ENCODE data around the gene KLF16. TPM values are rescaled to one million over a fixed set of nuclear protein-coding genes. Genes with fewer than 3 reads are reported as not detected.

KLF16 gene
- total RNA-seq, 2 experiments from 2014 or later: 22.6 to 28.1 TPM

- H3K4me3 Mint-ChIP-seq: peak overlapping the region; percentile 99
- H3K27me3 Mint-ChIP-seq: no peaks in the 10 kb centered on the region
- peaks cover 38% of the 10 kb centered on the region for H3K4me1 Mint-ChIP-seq
- no peak for ATAC-seq
- no peaks in the 10 kb centered on the region for H3K9me3 Mint-ChIP-seq (ENCODE audit: low read depth)
- peaks cover 11% of the 10 kb centered on the region for H3K36me3 Mint-ChIP-seq
- H3K27ac Mint-ChIP-seq: peak overlapping the region; percentile 98
- CTCF ChIA-PET: interaction anchor here (0.6 to 2.9 kb wide), 7 partner anchors 9 to 210 kb away, joined by 3 to 27 read pairs (median 6); no protein-coding TSS in a partner anchor
- no peak for DNase-seq
These were observed 10.4 kb upstream of the KLF16 start for GRCh38 chr19:1873524-1874473.

GRCh38 chr19:1872807-1873523 is 9.6 kb upstream of the KLF16 start:
- H3K9me3 Mint-ChIP-seq (ENCODE audit: low read depth): no peaks in the 10 kb centered on the region
- no peak overlapping the region for H3K27ac Mint-ChIP-seq
- CTCF ChIA-PET: interaction anchor here (1.4 kb wide), 1 partner anchor 17 kb away, joined by 3 read pairs; no protein-coding TSS in a partner anchor
- H3K4me3 Mint-ChIP-seq: no peak overlapping the region
- H3K27me3 Mint-ChIP-seq: no peaks in the 10 kb centered on the region
- peaks cover 43% of the 10 kb centered on the region for H3K4me1 Mint-ChIP-seq
- no peak for ATAC-seq
- no peak for DNase-seq
- peaks cover 11% of the 10 kb centered on the region for H3K36me3 Mint-ChIP-seq

- Mint-ChIP-seq H3K4me1 (peaks cover 44% of the 10 kb centered on the region), H3K4me3 (no peak overlapping the region), H3K27me3 (no peaks in the 10 kb centered on the region), H3K27ac (no peak overlapping the region), H3K9me3 (ENCODE audit: low read depth) (no peaks in the 10 kb centered on the region), H3K36me3 (peaks cover 11% of the 10 kb centered on the region)
- DNase-seq (no peak), ATAC-seq (no peak)
- CTCF ChIA-PET: interaction anchor here (1.4 kb wide), 1 partner anchor 16 kb away, joined by 3 read pairs; no protein-coding TSS in a partner anchor
These were observed 8.3 kb upstream of the KLF16 start for GRCh38 chr19:1871630-1872029.

- H3K27me3 Mint-ChIP-seq: no peaks in the 10 kb centered on the region
- H3K4me3 Mint-ChIP-seq: no peak overlapping the region
- no peak overlapping the region for H3K27ac Mint-ChIP-seq
- CTCF ChIA-PET: no interaction called here
- ATAC-seq (no peak), DNase-seq (no peak)
- H3K36me3 Mint-ChIP-seq: peaks cover 11% of the 10 kb centered on the region
- H3K9me3 Mint-ChIP-seq (ENCODE audit: low read depth): no peaks in the 10 kb centered on the region
- peaks cover 40% of the 10 kb centered on the region for H3K4me1 Mint-ChIP-seq
These were observed 7.8 kb upstream of the KLF16 start for GRCh38 chr19:1871140-1871597.

- CTCF ChIA-PET: interaction anchor here (0.6 to 1.0 kb wide), 4 partner anchors 11 to 28 kb away, joined by 3 to 5 read pairs (median 4); no protein-coding TSS in a partner anchor
- H3K27me3 Mint-ChIP-seq: no peaks in the 10 kb centered on the region
- no peak for ATAC-seq
These were observed 5.6 kb upstream of the KLF16 start for GRCh38 chr19:1868971-1869370.

GRCh38 chr19:1867349-1867724 is 4.0 kb upstream of the KLF16 start:
- Mint-ChIP-seq H3K9me3 (ENCODE audit: low read depth) (no peaks in the 10 kb centered on the region), H3K27ac (no peak overlapping the region), H3K36me3 (no peaks in the 10 kb centered on the region), H3K27me3 (no peaks in the 10 kb centered on the region), H3K4me1 (peaks cover 30% of the 10 kb centered on the region), H3K4me3 (no peak overlapping the region)
- DNase-seq (no peak), ATAC-seq (no peak)
- CTCF ChIA-PET: interaction anchor here (0.6 to 3.6 kb wide), 2 partner anchors 12 to 163 kb away, joined by 3 to 25 read pairs; no protein-coding TSS in a partner anchor

More at GRCh38 chr19:1868971-1869370, 5.6 kb upstream of the KLF16 start:
- Mint-ChIP-seq H3K4me1 (peaks cover 34% of the 10 kb centered on the region), H3K36me3 (peaks cover 1% of the 10 kb centered on the region), H3K4me3 (no peak overlapping the region), H3K27ac (peak overlapping the region; percentile 51), H3K9me3 (ENCODE audit: low read depth) (no peaks in the 10 kb centered on the region)
- DNase-seq: no peak

- Mint-ChIP-seq H3K4me3 (no peak overlapping the region), H3K27me3 (no peaks in the 10 kb centered on the region), H3K36me3 (no peaks in the 10 kb centered on the region), H3K4me1 (peaks cover 33% of the 10 kb centered on the region), H3K9me3 (ENCODE audit: low read depth) (no peaks in the 10 kb centered on the region), H3K27ac (peak overlapping the region; percentile 21)
- CTCF ChIA-PET: interaction anchor here (0.8 to 3.6 kb wide), 6 partner anchors 8 to 39 kb away, joined by 3 to 25 read pairs (median 3); no protein-coding TSS in a partner anchor
- no peak for DNase-seq
- ATAC-seq: no peak
These were observed 3.4 kb upstream of the KLF16 start for GRCh38 chr19:1866693-1867348.

GRCh38 chr19:1865172-1866010 is 2.0 kb upstream of the KLF16 start:
- Mint-ChIP-seq H3K27ac (peak overlapping the region; percentile 57), H3K9me3 (ENCODE audit: low read depth) (no peaks in the 10 kb centered on the region), H3K36me3 (no peaks in the 10 kb centered on the region), H3K4me3 (peak overlapping the region; percentile 69), H3K27me3 (no peaks in the 10 kb centered on the region), H3K4me1 (peaks cover 41% of the 10 kb centered on the region)
- DNase-seq (no peak), ATAC-seq (no peak)
- CTCF ChIA-PET: interaction anchor here (0.8 to 3.6 kb wide), 19 partner anchors 9 to 77 kb away, joined by 3 to 25 read pairs (median 7); partner anchors contain the start of genes ABHD17A, ADAT3 and SCAMP4

GRCh38 chr19:1864480-1865171 is 1.2 kb upstream of the KLF16 start:
- DNase-seq (peak; percentile 78), ATAC-seq (peak; percentile 25)
- CTCF ChIA-PET: interaction anchor here (0.7 to 3.6 kb wide), 17 partner anchors 10 to 78 kb away, joined by 3 to 25 read pairs (median 7); partner anchors contain the start of genes ABHD17A, ADAT3, REXO1 and SCAMP4
- H3K4me1 Mint-ChIP-seq: peaks cover 38% of the 10 kb centered on the region
- H3K27me3 Mint-ChIP-seq: no peaks in the 10 kb centered on the region
- H3K36me3 Mint-ChIP-seq: no peaks in the 10 kb centered on the region
- H3K4me3 Mint-ChIP-seq: peak overlapping the region; percentile 69
- H3K27ac Mint-ChIP-seq: peak overlapping the region; percentile 78
- H3K9me3 Mint-ChIP-seq (ENCODE audit: low read depth): no peaks in the 10 kb centered on the region

- H3K4me3 Mint-ChIP-seq: peak overlapping the region; percentile 69
- no peaks in the 10 kb centered on the region for H3K27me3 Mint-ChIP-seq
- DNase-seq (peak; percentile 95), ATAC-seq (peak; percentile 79)
- H3K36me3 Mint-ChIP-seq: no peaks in the 10 kb centered on the region
- H3K9me3 Mint-ChIP-seq (ENCODE audit: low read depth): no peaks in the 10 kb centered on the region
- peaks cover 34% of the 10 kb centered on the region for H3K4me1 Mint-ChIP-seq
- CTCF ChIA-PET: interaction anchor here (0.7 to 3.6 kb wide), 16 partner anchors 9 to 78 kb away, joined by 3 to 25 read pairs (median 6); partner anchors contain the start of genes ABHD17A, ADAT3, REXO1 and SCAMP4
- peak overlapping the region; percentile 78 for H3K27ac Mint-ChIP-seq
These were observed 480 bp upstream of the KLF16 start for GRCh38 chr19:1863638-1864479.
